Measurements from ENCODE around the gene CALML4.

DNA sequence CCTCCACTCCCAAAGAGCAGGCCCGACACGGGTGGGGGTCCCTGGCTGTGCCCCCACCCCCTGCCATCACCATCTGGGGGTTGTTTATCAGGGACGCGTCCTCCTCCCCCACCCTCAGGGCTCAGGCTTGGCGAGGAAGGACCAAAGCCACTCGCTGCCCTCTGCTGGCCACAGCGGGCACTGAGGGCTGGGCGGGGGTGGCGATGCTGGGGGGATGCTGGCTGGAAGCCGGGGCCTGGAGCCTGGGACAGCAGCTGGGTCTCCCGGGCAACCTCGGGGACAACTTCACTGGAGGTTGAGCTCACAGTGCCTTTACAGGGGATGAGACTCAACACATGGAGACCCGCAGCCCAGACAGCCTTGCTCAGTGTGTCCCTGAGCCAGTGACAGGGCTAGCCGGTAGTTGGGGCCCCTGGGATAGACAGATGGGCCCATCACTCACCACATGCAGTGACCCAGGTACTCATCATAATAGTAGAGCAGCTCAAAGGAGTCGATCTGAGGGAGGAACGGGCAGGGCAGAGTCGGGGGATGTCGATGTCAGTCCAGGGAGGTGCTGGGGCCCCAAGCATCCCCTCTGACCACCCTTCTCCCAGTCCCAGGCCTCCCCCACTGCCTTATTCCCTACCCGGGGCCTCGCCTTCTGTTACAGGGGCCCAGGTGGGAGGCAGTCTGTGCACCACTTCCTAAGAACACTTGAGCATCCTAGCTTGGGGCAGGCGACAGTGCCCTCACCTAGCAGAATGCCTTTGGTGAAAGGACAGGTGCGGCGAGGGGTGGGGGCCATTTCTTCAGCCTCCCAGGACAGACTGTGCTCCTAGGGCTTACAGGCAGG, 5.9 kb upstream of the CALML4 start:
- TF ChIP-seq, protein P1, sequence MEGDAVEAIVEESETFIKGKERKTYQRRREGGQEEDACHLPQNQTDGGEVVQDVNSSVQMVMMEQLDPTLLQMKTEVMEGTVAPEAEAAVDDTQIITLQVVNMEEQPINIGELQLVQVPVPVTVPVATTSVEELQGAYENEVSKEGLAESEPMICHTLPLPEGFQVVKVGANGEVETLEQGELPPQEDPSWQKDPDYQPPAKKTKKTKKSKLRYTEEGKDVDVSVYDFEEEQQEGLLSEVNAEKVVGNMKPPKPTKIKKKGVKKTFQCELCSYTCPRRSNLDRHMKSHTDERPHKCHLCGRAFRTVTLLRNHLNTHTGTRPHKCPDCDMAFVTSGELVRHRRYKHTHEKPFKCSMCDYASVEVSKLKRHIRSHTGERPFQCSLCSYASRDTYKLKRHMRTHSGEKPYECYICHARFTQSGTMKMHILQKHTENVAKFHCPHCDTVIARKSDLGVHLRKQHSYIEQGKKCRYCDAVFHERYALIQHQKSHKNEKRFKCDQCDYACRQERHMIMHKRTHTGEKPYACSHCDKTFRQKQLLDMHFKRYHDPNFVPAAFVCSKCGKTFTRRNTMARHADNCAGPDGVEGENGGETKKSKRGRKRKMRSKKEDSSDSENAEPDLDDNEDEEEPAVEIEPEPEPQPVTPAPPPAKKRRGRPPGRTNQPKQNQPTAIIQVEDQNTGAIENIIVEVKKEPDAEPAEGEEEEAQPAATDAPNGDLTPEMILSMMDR (IDR thresholded peaks at IDR 0.05) = peak; percentile 64 to 77 (median 70)
- no peak for TF ChIP-seq POLR2A (IDR thresholded peaks at IDR 0.05)

All from body of pancreas (tissue), 4 donors.